Measurements from ENCODE around the gene ACSS2. TPM values are rescaled to one million over a fixed set of nuclear protein-coding genes. Genes with fewer than 3 reads are reported as not detected.

The ACSS2 gene
- total and polyA plus RNA-seq, 10 of the 15 experiments (the other 5 are each of a cell fraction or from before 2014, with no cell fraction given), result 2.8 to 37.2 (median 24.2) TPM

GRCh38 chr20:34931771-34932170 lies 55.4 kb downstream of the ACSS2 start:
- H2AFZ ChIP-seq (ENCODE audit: control insufficient read depth, low read depth, low read length), result no peak overlapping the region
- CTCF ChIA-PET, result interaction anchor here (1.0 kb wide), 1 partner anchor 56 kb away, joined by 3 read pairs; no protein-coding TSS in a partner anchor
- H3K4me3 ChIP-seq, result no peak overlapping the region
- no peaks in the 10 kb centered on the region for H3K79me2 ChIP-seq (ENCODE audit: control insufficient read depth, insufficient read depth, low read length)
- H4K20me1 ChIP-seq (ENCODE audit: control insufficient read depth, insufficient read depth), result no peaks in the 10 kb centered on the region
- H3K36me3 ChIP-seq (ENCODE audit: control insufficient read depth in 2 of 2, insufficient read depth in 2 of 2, low read length in 1 of 2), result peaks cover 6 to 14% of the 10 kb centered on the region in 2 experiments
- intact Hi-C loops (cut with micrococcal nuclease; ENCODE audit: unreplicated experiment) (no loop called here), in situ Hi-C loops (cut with MboI) (no loop called here)
- no peaks in the 10 kb centered on the region for H3K9me3 ChIP-seq (replicated peaks; ENCODE audit: control insufficient read depth, insufficient read depth, low read length)
- POLR2A ChIA-PET, result no interaction called here
- H3K9ac ChIP-seq (ENCODE audit: control insufficient read depth, insufficient read depth, low read length), result no peak overlapping the region
- RAD21 ChIA-PET (ENCODE audit: unreplicated experiment), result no interaction called here
- no peak overlapping the region for H3K4me2 ChIP-seq (ENCODE audit: control insufficient read depth, insufficient read depth)
- SMC1A ChIA-PET (ENCODE audit: uncharacterized antibody, unreplicated experiment), result interaction anchor here (1.0 to 1.5 kb wide), 3 partner anchors 19 to 56 kb away, joined by 3 read pairs; no protein-coding TSS in a partner anchor
- BruUV-seq (replicated peaks), result no TSS peak
- FAIRE-seq, result no peak
- no peak for ATAC-seq
- WGBS (ENCODE audit: insufficient coverage, insufficient replicate concordance, low lambda C conversion rate, missing lambda C conversion rate), result 71% methylated on average over 7 of the region's 7 CpGs
- no peak for TF ChIP-seq ATF7 (IDR thresholded peaks at IDR 0.05; ENCODE audit: low read depth)
- TF ChIP-seq NFIC (IDR thresholded peaks at IDR 0.05; ENCODE audit: low read depth, low read length), result no peak
- no peak for TF ChIP-seq ZNF207 (IDR thresholded peaks at IDR 0.05; ENCODE audit: borderline replicate concordance)
- no peak for TF ChIP-seq YBX1 (IDR thresholded peaks at IDR 0.05)
- TF ChIP-seq SMAD1 (IDR thresholded peaks at IDR 0.05; ENCODE audit: low read depth, partially characterized antibody), result no peak
- no peak for TF ChIP-seq SUZ12 (IDR thresholded peaks at IDR 0.05; ENCODE audit: unreplicated experiment)
- TF ChIP-seq, protein P1, sequence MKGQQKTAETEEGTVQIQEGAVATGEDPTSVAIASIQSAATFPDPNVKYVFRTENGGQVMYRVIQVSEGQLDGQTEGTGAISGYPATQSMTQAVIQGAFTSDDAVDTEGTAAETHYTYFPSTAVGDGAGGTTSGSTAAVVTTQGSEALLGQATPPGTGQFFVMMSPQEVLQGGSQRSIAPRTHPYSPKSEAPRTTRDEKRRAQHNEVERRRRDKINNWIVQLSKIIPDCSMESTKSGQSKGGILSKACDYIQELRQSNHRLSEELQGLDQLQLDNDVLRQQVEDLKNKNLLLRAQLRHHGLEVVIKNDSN (IDR thresholded peaks at IDR 0.05; ENCODE audit: borderline replicate concordance, extremely low read length, insufficient read depth, low read depth, low read length), result no peak
- no peak for TF ChIP-seq KAT2A (conservative IDR thresholded peaks at IDR 0.05; ENCODE audit: control insufficient read depth, low read depth, low read length)
- DNase-seq (ENCODE audit: low read depth, low spot score), result no peak
- H3K27ac ChIP-seq (ENCODE audit: control insufficient read depth, insufficient read depth), result no peak overlapping the region
- no peaks in the 10 kb centered on the region for H3K4me1 ChIP-seq (ENCODE audit: control insufficient read depth, insufficient read depth, low read length)
- H3K27me3 ChIP-seq (replicated peaks in 1 of 2; ENCODE audit: control insufficient read depth in 2 of 2, insufficient read depth in 2 of 2, low read length in 1 of 2), result no peaks in the 10 kb centered on the region

Measured in GM12878 (cell line).